ENCODE measurements around the gene ZNF621. TPM values are rescaled to one million over a fixed set of nuclear protein-coding genes. Genes with fewer than 3 reads are reported as not detected.
A peak's percentile ranks its signal among the peaks of the same experiment; 100 is the strongest.

ZNF621 gene
- total and polyA plus RNA-seq, 2 experiments from 2014 or later = 12.9 to 17.3 TPM

- Histone ChIP-seq H3K27ac (no peak overlapping the region), H3K4me1 (ENCODE audit: low read depth) (no peaks in the 10 kb centered on the region), H3K9me3 (ENCODE audit: low read depth) (no peaks in the 10 kb centered on the region), H3K27me3 (no peaks in the 10 kb centered on the region), H3K4me3 (no peak overlapping the region), H3K36me3 (peaks cover 2% of the 10 kb centered on the region)
- no peak for DNase-seq (ENCODE audit: low read depth in 1 of 2, low spot score in 1 of 2)
- no peak for TF ChIP-seq CTCF (IDR thresholded peaks at IDR 0.05; ENCODE audit: low read depth, low read length)
These were observed 5.9 kb upstream of the ZNF621 start for GRCh38 chr3:40518848-40519247.

DNA sequence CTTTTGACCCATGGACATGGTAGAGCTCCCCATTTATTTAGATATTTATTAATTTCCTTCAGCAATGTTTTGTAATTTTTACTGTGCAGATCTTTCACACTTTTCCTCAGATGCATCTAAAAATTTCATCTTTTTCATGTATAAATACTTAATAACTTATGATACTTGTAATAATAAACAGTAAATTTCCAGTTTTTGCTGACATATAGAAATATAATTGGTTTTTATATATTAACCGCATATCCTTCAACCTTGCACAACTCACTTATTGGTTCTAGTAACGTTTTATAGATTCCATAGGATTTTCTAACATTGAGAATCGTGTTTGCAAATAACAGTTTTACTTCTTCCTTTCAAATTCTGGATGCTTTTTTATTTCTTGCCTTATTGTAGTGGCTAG, 3.5 kb upstream of the ZNF621 start:
- Histone ChIP-seq H3K4me1 (ENCODE audit: low read depth) (peaks cover 4% of the 10 kb centered on the region), H3K36me3 (no peaks in the 10 kb centered on the region), H3K27me3 (no peaks in the 10 kb centered on the region), H3K9me3 (ENCODE audit: low read depth) (no peaks in the 10 kb centered on the region), H3K4me3 (no peak overlapping the region), H3K27ac (no peak overlapping the region)
- TF ChIP-seq CTCF (IDR thresholded peaks at IDR 0.05; ENCODE audit: low read depth, low read length) = no peak
- no peak for DNase-seq (ENCODE audit: low read depth in 1 of 2, low spot score in 1 of 2)

- no peak for DNase-seq (ENCODE audit: low read depth in 1 of 2, low spot score in 1 of 2)
These were observed 979 bp upstream of the ZNF621 start for GRCh38 chr3:40523781-40524180.

DNA sequence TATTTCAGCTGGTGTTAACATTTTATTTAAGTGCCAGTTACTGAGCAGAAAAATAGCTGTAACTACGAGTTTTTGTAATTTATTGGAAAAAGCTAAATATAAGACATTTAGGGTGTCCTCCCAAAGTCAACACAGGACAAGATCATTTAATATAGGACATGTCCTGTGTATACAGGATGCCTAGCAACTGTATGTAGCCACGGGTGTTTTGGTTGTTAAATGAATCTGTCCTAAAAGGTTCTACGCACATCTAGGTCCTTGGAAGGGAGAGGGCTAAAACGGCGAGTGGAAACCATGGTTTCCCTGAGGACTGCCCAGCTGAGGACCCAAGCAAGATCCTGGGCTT, 565 bp upstream of the ZNF621 start:
- Histone ChIP-seq H3K27me3 (no peaks in the 10 kb centered on the region), H3K4me1 (ENCODE audit: low read depth) (peaks cover 4% of the 10 kb centered on the region), H3K9me3 (ENCODE audit: low read depth) (no peaks in the 10 kb centered on the region), H3K36me3 (peaks cover 12% of the 10 kb centered on the region), H3K4me3 (peak overlapping the region; percentile 69), H3K27ac (peak overlapping the region; percentile 76)
- DNase-seq (ENCODE audit: low read depth in 1 of 2, low spot score in 1 of 2) = peak in 1 of 2 donors; percentile 35
- TF ChIP-seq CTCF (IDR thresholded peaks at IDR 0.05; ENCODE audit: low read depth, low read length) = no peak

More at GRCh38 chr3:40523781-40524180, 979 bp upstream of the ZNF621 start:
- H3K36me3 ChIP-seq = peaks cover 10% of the 10 kb centered on the region
- no peak overlapping the region for H3K27ac ChIP-seq
- H3K27me3 ChIP-seq = no peaks in the 10 kb centered on the region
- H3K4me1 ChIP-seq (ENCODE audit: low read depth) = peaks cover 4% of the 10 kb centered on the region
- no peak for TF ChIP-seq CTCF (IDR thresholded peaks at IDR 0.05; ENCODE audit: low read depth, low read length)
- peak overlapping the region; percentile 69 for H3K4me3 ChIP-seq
- H3K9me3 ChIP-seq (ENCODE audit: low read depth) = no peaks in the 10 kb centered on the region

DNA sequence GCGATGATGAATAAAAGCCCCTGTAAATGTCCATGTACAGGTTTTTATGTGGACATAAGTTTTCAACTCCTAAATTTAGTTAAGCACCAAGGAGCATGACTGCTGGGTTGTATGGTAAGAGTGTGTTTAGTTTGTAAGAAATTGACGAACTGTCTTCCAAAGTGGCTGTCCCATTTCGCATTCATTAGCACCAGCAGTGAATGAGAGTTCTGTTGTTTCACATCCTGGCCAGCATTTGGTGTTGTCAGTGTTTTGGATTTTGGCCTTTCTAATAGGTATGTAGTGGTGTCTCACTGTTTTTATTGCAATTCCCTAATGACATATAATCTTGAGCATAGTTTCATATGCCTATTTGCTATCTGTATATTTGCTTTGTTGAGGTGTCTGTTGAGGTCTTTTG, 3.7 kb downstream of the ZNF621 start:
- peaks cover 4% of the 10 kb centered on the region for H3K4me1 ChIP-seq (ENCODE audit: low read depth)
- H3K4me3 ChIP-seq = no peak overlapping the region
- no peak for DNase-seq (ENCODE audit: low read depth in 1 of 2, low spot score in 1 of 2)
- no peak for TF ChIP-seq CTCF (IDR thresholded peaks at IDR 0.05; ENCODE audit: low read depth, low read length)
- no peaks in the 10 kb centered on the region for H3K27me3 ChIP-seq
- H3K27ac ChIP-seq = no peak overlapping the region
- H3K9me3 ChIP-seq (ENCODE audit: low read depth) = no peaks in the 10 kb centered on the region
- H3K36me3 ChIP-seq = peaks cover 35% of the 10 kb centered on the region

DNA sequence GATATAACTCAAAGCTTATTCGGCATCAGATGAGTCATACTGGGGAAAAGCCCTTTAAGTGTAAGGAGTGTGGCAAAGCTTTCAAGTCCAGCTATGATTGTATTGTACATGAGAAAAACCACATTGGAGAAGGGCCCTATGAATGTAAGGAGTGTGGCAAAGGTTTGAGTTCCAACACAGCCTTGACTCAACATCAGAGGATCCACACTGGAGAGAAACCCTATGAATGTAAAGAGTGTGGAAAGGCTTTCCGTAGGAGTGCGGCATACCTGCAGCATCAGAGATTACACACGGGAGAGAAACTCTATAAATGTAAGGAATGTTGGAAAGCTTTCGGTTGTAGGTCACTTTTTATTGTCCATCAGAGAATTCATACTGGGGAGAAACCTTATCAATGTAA, 7.5 kb downstream of the ZNF621 start:
- Histone ChIP-seq H3K4me1 (ENCODE audit: low read depth) (no peaks in the 10 kb centered on the region), H3K4me3 (no peak overlapping the region), H3K36me3 (peaks cover 45% of the 10 kb centered on the region), H3K27ac (no peak overlapping the region), H3K27me3 (no peaks in the 10 kb centered on the region), H3K9me3 (ENCODE audit: low read depth) (no peaks in the 10 kb centered on the region)
- DNase-seq (ENCODE audit: low read depth in 1 of 2, low spot score in 1 of 2) = no peak
- no peak for TF ChIP-seq CTCF (IDR thresholded peaks at IDR 0.05; ENCODE audit: low read depth, low read length)

Data from cardiac muscle cell (in vitro differentiated cells and primary cell).